ENCODE data around the gene LHX3. TPM values are rescaled to one million over a fixed set of nuclear protein-coding genes. Genes with fewer than 3 reads are reported as not detected.

Gene LHX3
- total RNA-seq, 1 experiment from 2014 or later = not detected

GRCh38 chr9:136191960-136192286, 13.0 kb downstream of the LHX3 start:
- Histone ChIP-seq H2AFZ (ENCODE audit: low read length) (no peak overlapping the region), H2BK20ac (ENCODE audit: low read depth, low read length, poor library complexity, severe bottlenecking) (no peak overlapping the region), H3K27me3 (ENCODE audit: insufficient read depth, low read length) (peaks cover 55% of the 10 kb centered on the region), H3K56ac (ENCODE audit: insufficient read length, low read depth, low read length) (no peak overlapping the region), H3K14ac (ENCODE audit: insufficient read depth, low read length) (no peak overlapping the region), H3K79me1 (ENCODE audit: insufficient read depth, low read depth, low read length, poor library complexity, severe bottlenecking) (no peaks in the 10 kb centered on the region), H4K20me1 (ENCODE audit: control insufficient read depth, insufficient read depth, insufficient read length) (peaks cover 3% of the 10 kb centered on the region), H3K4ac (ENCODE audit: low read depth, low read length) (no peak overlapping the region), H3K23me2 (ENCODE audit: insufficient read length, low read depth, low read length, poor library complexity, severe bottlenecking) (no peaks in the 10 kb centered on the region), H3K4me1 (ENCODE audit: insufficient read depth, low read length) (no peaks in the 10 kb centered on the region), H3K79me2 (ENCODE audit: insufficient read depth, low read length) (no peaks in the 10 kb centered on the region), H2BK15ac (ENCODE audit: low read depth, low read length) (no peak overlapping the region), H3K27ac (ENCODE audit: insufficient read length, low read depth, low read length) (no peak overlapping the region), H4K8ac (replicated peaks; ENCODE audit: insufficient read length, low read depth, low read length) (no peak overlapping the region), H3K4me2 (ENCODE audit: insufficient read depth, insufficient read length, low read length) (no peak overlapping the region), H2BK120ac (ENCODE audit: low read depth, low read length, poor library complexity, severe bottlenecking) (no peak overlapping the region), H3K18ac (ENCODE audit: insufficient read length, low read depth, low read length) (no peak overlapping the region), H3K23ac (ENCODE audit: insufficient read length, low read depth, low read length) (no peak overlapping the region), H2BK5ac (ENCODE audit: insufficient read length, low read length) (no peak overlapping the region), H2AK5ac (ENCODE audit: insufficient read length, low read length) (no peak overlapping the region), H4K5ac (ENCODE audit: insufficient read length, low read depth, low read length) (no peak overlapping the region), H4K91ac (ENCODE audit: insufficient read length, low read depth, low read length) (no peak overlapping the region), H3K9me3 (ENCODE audit: control insufficient read depth, low read depth, low read length) (no peaks in the 10 kb centered on the region), H3K9ac (ENCODE audit: extremely low read depth, insufficient read length, low read length) (no peak overlapping the region), H3T11ph (ENCODE audit: low read length) (no peak overlapping the region), H2BK12ac (ENCODE audit: insufficient read length, low read depth, low read length) (no peak overlapping the region)
- Mint-ChIP-seq H3K4me1 (peaks cover 18 to 52% of the 10 kb centered on the region in 2 experiments), H3K9me3 (no peaks in the 10 kb centered on the region), H3K27me3 (ENCODE audit: low read depth) (peaks cover 74% of the 10 kb centered on the region), H3K27ac (no peak overlapping the region), H3K36me3 (ENCODE audit: insufficient read depth in 1 of 3, low read depth in 3 of 3) (no peaks in the 10 kb centered on the region), H3K4me3 (no peak overlapping the region)
- no CpG with 5 or more reads among the region's 9 CpGs for WGBS (ENCODE audit: extremely low coverage, insufficient read length, low lambda C conversion rate)
- DNase-seq = no peak
- no peak for TF ChIP-seq CTCF (conservative IDR thresholded peaks at IDR 0.05)

All from H9 (cell line).